ENCODE results near the gene COX19. TPM values are rescaled to one million over a fixed set of nuclear protein-coding genes. Genes with fewer than 3 reads are reported as not detected.

Gene COX19
- total RNA-seq, 1 donor from 2014 or later = 22.4 TPM

DNA sequence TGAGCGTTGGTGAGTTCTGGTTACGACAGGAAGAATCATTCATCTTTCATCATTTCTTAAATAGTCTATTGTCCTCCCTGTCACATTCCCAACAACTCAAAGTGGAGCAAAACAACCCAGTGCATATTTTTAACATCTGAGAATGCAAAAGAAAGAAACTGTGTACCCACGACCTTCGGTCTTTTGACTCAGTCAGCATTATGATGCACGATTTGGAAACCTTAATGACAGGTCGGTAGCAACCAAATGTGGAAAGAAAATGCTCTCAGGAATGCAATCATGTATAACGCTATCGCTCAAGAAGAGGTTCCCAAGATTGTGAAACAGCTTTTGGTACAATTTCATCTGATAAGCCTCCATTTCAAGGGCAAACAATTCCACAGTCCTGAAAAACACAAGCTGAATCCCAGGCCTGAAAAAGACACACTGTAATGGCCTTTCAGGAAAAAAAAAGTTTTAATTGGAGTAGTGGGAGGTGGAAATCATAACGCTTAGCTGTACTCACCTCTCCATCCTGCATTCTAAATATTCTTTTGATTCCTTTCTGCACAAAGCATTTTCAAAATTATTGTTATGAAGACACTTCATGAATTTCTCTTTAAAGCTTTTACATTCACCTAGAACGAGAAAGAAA is 2.6 kb downstream of the COX19 start:
- Mint-ChIP-seq H3K36me3 (ENCODE audit: low read depth) (peaks cover 44% of the 10 kb centered on the region), H3K27ac (no peak overlapping the region), H3K4me1 (peaks cover 14% of the 10 kb centered on the region), H3K4me3 (peak overlapping the region; percentile 51), H3K27me3 (no peaks in the 10 kb centered on the region), H3K9me3 (no peaks in the 10 kb centered on the region)
- no peak for DNase-seq
- intact Hi-C loops (cut with micrococcal nuclease) = loop anchor here (10.0 kb wide), 1 partner anchor 162 kb away; a partner anchor contains a TSS

DNA sequence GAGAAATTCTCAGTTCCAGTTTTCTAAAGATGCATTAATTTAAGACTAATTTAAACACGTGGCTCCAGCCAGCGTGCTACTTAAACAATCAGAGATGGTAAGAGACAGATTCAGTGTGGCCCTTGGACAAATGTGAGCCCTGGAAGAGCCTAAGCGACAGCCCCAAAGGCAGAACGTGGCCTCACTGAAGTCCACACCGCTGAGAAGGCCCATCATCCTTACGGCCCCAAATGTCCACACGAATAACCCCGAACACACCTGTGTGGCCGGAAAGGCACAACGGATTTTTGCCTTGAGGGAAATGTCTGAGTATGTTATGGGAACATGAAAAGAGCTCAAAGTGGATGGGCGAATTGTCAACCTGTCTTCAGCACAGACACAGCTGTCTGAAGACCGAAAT is 3.2 kb downstream of the COX19 start:
- H3K9me3 Mint-ChIP-seq = no peaks in the 10 kb centered on the region
- intact Hi-C loops (cut with micrococcal nuclease) = loop anchor here (10.0 kb wide), 1 partner anchor 163 kb away; a partner anchor contains a TSS
- H3K36me3 Mint-ChIP-seq (ENCODE audit: low read depth) = peaks cover 51% of the 10 kb centered on the region
- no peak for DNase-seq
- peaks cover 14% of the 10 kb centered on the region for H3K4me1 Mint-ChIP-seq
- H3K27me3 Mint-ChIP-seq = no peaks in the 10 kb centered on the region
- H3K27ac Mint-ChIP-seq = peak overlapping the region; percentile 25
- H3K4me3 Mint-ChIP-seq = no peak overlapping the region

DNA sequence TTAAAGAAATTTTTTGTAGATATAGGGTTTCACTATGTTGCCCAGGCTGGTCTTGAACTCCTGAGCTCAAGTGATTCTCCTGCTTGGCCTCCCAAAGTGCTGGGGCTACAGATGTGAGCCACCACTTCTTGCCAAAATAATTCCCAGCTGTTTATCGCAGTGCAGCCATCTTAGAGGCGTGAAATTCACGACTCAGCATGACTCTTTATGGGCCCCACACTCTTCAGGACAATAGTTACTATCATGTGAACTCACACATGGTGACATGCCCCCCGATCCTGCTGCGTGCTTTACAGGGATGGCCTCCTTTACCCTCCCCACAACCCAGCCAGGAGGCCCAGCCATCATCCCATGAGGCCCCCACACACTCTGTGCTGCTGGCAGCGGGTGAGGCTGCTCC is 4.6 kb downstream of the COX19 start:
- H3K4me1 Mint-ChIP-seq = peaks cover 18% of the 10 kb centered on the region
- intact Hi-C loops (cut with micrococcal nuclease) = loop anchor here (10.0 kb wide), 1 partner anchor 164 kb away; a partner anchor contains a TSS

DNA sequence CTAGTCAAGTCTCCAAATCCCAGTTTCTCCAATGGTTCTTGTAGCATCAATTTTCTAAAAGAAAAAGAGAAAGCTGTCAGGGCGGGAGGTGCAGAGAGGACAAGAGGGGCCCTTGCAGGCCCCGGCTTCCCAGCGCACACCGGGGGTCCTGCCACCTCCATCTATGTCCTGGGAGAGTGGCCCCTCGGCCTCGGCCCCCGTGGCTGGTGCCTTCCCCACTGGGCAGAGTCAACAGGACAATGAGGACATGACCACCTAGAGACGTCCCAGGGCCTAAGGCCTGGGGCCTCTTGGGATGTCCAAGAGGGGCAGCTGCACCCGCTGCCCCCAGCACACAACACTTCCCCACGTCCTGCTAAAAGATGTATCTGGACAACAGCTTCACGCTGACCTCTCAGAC is 5.9 kb downstream of the COX19 start:
- intact Hi-C loops (cut with micrococcal nuclease) = no loop called here
- peaks cover 15% of the 10 kb centered on the region for H3K4me1 Mint-ChIP-seq

More for the DNA sequence above, 4.6 kb downstream of the COX19 start:
- Mint-ChIP-seq H3K36me3 (ENCODE audit: low read depth) (peaks cover 53% of the 10 kb centered on the region), H3K9me3 (no peaks in the 10 kb centered on the region), H3K27ac (no peak overlapping the region), H3K27me3 (no peaks in the 10 kb centered on the region), H3K4me3 (no peak overlapping the region)
- DNase-seq = no peak

DNA sequence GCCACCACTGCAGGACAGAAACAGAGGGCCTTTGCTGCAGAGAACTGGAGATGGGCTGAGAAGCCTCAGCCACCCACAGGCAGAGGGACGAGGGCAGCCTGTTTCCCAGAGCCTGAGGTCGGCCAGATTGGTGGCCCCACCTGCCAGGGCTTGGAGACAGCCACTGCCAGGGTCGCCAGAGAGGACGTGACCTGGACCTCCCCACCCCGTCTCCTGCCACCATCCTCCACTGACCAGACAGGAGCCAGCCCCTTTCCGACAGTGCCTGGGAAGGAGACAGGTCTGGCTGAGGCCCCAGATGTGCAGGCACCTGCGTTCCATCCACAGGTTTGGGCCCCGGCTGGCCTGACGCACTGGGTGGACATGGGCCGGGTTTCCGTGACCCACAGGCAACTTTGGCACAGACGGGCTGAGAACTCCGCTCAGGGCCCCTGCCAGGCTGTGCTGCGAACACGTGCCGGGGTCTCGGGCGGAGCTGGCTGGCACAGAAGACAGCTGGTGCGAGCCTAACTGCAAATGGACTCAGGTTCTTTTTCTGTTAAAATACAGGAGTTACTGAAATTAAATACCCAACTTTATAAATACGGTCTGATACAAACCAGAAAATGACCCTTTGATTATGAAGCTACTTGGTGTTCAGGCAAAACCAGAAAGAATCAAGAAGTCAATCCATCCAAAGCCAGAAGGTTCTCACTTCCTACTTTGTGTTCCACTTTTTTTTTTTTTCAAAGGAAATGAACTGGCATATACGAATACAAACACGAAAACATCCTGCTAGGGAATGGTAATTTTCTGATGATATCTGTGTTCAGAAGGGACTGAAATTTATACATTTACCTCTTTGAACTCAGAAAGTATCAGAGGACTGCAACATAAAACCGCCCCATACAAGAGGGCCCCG is 6.9 kb downstream of the COX19 start:
- intact Hi-C loops (cut with micrococcal nuclease) = no loop called here
- peaks cover 46% of the 10 kb centered on the region for H3K36me3 Mint-ChIP-seq (ENCODE audit: low read depth)
- peaks cover 14% of the 10 kb centered on the region for H3K4me1 Mint-ChIP-seq
- no peaks in the 10 kb centered on the region for H3K9me3 Mint-ChIP-seq
- H3K4me3 Mint-ChIP-seq = no peak overlapping the region
- H3K27ac Mint-ChIP-seq = no peak overlapping the region
- peaks cover 2% of the 10 kb centered on the region for H3K27me3 Mint-ChIP-seq
- no peak for DNase-seq

More for the DNA sequence above, 5.9 kb downstream of the COX19 start:
- H3K36me3 Mint-ChIP-seq (ENCODE audit: low read depth) = peaks cover 49% of the 10 kb centered on the region
- H3K27me3 Mint-ChIP-seq = no peaks in the 10 kb centered on the region
- DNase-seq = no peak
- H3K27ac Mint-ChIP-seq = no peak overlapping the region
- no peaks in the 10 kb centered on the region for H3K9me3 Mint-ChIP-seq
- H3K4me3 Mint-ChIP-seq = no peak overlapping the region

DNA sequence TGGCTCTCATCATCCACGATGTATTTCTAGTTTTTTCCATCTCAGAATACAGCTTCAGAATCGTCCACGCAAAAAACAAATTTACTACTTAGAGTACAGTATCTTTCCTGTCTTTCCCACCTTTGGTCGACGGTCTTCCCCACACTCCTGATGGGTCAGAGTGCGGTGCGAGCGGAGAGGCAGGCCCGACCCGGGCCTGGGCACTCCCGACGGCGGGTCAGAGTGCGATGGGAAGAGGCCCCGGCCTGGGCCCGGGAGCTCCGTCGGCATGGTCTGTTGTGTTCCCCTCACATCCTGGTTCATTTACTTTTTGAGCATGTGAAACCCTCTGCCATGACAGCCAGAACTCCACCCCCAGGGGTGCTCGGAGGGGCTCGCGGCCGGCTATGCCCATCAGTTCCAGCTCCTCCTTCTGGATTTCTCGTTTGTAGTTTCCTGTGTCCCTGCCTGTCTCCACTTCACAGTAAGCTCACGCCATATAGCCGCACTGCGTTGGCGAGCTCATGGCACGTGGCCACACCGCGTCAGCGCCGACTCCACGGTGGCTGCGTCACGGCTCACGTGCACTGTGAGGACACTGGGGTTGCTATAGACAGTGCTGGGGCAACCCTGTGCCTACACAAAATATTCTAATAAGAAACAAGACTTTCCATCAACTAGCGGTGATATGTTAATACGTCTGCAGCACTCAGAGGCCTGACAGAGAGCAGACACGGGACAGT is 7.8 kb downstream of the COX19 start:
- Mint-ChIP-seq H3K4me3 (no peak overlapping the region), H3K9me3 (no peaks in the 10 kb centered on the region), H3K27me3 (peaks cover 3% of the 10 kb centered on the region), H3K27ac (no peak overlapping the region), H3K36me3 (ENCODE audit: low read depth) (peaks cover 38% of the 10 kb centered on the region), H3K4me1 (peaks cover 14% of the 10 kb centered on the region)
- DNase-seq = no peak
- intact Hi-C loops (cut with micrococcal nuclease) = no loop called here

DNA sequence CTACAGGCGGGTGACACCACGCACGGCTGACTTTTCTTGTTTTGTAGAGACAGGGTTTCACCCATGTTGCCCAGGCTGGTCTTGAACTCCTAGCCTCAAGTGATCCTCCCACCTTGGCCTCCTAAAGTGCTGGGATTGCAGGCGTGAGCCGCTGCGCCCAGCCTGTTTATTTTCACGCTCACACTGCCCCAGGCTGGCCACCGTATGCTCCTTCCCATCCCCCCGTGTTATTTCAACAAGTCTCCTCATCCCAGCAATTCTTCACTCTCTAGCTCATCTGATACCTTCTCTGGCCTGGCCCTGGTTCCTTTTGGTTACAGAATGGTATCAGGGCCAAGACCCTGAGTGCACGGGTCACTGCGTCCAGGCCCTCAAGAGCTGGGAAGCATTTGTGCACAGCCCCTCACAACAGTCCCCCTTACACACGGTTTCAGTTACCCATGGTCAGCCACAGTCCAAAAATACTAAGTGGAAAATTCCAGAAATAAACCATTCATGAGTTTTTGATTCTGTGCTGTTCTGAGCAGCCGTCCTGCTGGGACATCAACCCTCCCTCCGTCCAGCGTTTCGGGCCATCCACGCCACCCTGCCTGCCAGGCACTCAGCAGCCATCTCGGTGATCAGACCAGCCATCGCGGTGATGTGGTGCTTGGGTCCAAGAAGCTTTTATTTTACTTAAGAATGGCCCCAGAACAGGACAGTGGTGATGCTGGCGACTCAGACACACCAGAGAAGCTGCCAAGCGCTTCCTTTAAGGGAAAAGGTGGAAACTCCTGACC is 8.9 kb downstream of the COX19 start:
- no peak overlapping the region for H3K27ac Mint-ChIP-seq
- peaks cover 30% of the 10 kb centered on the region for H3K36me3 Mint-ChIP-seq (ENCODE audit: low read depth)
- H3K4me3 Mint-ChIP-seq = no peak overlapping the region
- peaks cover 11% of the 10 kb centered on the region for H3K4me1 Mint-ChIP-seq
- no peak for DNase-seq
- peaks cover 3% of the 10 kb centered on the region for H3K27me3 Mint-ChIP-seq
- H3K9me3 Mint-ChIP-seq = no peaks in the 10 kb centered on the region
- intact Hi-C loops (cut with micrococcal nuclease) = no loop called here

DNA sequence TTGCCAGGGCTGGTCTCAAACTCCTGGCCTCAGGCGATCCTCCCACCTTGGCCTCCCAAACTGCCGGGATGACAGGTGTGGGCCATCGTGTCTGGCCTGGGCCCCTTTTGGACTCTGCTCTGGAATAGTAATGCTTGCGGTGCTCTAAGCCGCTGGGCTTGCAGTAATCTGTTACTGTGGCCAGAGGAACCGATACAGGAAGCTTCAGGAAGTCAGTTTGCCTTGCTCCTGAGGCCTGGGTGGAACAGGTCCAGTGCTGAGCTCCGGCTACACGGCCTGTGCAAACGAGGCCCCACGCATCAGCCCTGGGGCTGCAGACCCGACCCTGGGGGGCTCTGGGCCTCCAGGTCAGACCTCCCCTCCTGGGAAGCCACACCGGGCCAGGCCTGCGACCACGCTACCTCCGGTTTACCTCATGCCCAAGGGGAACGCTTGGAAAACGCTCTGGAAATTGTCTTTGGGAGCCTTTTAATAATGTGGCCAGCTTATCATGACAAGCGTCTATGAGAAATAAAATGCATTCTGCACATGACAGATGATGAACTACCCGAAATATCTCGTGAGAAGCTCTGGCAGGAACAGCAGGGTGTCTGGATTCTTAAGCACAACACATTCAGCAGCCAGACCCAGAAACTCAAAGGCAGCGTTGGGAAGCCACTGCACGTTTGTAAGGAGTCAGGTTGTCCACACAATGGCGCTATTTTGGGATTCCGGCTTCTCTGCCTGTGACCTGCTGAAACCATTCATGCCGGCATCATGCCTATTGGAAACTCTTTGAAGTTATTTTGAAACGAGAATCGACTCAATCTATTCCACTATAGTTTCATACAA is 10.7 kb downstream of the COX19 start:
- H3K36me3 Mint-ChIP-seq (ENCODE audit: low read depth) = peaks cover 21% of the 10 kb centered on the region
- no peak overlapping the region for H3K27ac Mint-ChIP-seq

DNA sequence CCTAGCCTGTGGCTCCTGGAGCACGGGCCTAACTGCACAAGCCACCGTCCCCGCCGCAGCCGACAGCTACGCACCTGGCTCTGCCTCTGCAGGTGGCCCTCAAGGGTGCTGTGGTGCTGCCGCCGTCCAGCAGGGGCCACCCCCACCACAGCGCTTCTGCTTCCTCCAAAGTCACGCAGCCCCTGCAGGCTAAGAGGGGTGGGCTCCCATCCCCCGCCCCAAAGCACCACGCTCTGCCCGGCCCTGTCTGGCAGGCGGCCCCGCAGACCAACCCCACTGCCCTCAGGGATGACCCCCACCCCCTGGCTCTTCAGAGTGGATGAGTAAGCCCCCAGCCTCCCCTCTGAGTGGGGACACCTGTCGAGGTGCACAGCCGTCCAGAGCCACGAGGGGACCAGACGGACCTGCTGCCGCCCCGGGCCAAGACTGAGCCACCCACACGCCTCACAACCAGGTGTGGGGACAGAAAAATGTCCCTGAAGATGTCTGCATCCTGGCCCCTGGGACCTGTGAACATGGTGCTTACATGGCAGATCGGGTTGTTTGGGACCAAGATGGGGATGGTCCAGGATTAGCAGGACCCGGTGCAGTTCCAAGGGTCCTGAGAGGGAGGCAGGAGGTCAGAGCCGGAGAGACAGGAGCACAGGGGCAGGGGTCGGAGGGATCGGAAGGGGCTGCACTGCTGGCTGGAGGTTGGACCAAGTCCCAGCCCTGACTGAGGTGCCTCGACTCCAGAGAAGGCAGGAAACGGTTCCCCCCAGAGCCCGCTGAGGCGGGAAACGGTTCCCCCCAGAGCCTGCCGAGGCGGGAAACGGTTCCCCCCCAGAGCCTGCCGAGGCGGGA is 11.9 kb downstream of the COX19 start:
- peaks cover 3% of the 10 kb centered on the region for H3K27me3 Mint-ChIP-seq
- H3K36me3 Mint-ChIP-seq (ENCODE audit: low read depth) = peaks cover 14% of the 10 kb centered on the region
- peaks cover 6% of the 10 kb centered on the region for H3K4me1 Mint-ChIP-seq
- intact Hi-C loops (cut with micrococcal nuclease) = no loop called here
- no peak overlapping the region for H3K27ac Mint-ChIP-seq
- no peak for DNase-seq
- no peak overlapping the region for H3K4me3 Mint-ChIP-seq
- H3K9me3 Mint-ChIP-seq = no peaks in the 10 kb centered on the region

More for the DNA sequence above, 10.7 kb downstream of the COX19 start:
- peaks cover 3% of the 10 kb centered on the region for H3K27me3 Mint-ChIP-seq
- H3K4me3 Mint-ChIP-seq = no peak overlapping the region
- peaks cover 6% of the 10 kb centered on the region for H3K4me1 Mint-ChIP-seq
- no peak for DNase-seq
- H3K9me3 Mint-ChIP-seq = no peaks in the 10 kb centered on the region
- intact Hi-C loops (cut with micrococcal nuclease) = no loop called here

DNA sequence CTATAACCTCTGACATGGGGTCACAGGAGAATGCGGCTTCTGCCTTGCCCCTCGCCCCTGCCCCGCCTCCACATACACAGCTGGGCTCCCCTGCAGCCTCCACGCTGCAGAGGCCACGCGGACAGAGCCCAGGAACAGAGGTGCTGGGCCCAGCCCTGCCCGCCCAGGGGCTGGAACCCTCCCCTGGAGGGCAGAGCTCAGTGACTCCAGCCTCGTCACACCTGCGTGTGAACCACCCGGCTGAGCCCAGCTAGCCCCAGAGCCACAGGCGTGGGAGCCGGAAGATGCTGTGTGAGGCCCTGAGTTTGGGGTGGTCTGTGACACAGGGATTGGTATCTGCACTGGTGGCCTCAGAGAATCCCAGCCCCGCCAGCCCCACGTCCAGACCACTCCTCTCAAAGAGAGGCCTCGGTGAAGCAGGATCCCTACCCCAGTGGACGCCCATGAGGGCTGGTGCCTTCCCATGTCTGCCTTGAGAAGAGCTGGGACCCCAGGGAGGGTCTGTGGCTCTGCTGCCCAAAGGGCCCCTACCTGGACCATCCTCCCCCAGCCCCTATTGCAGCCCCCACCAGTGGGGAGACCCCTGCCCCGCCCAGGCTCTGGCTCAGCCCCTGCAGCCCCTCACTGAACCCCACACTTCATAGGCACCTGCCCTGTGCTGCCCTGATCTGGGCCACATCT is 12.8 kb downstream of the COX19 start:
- DNase-seq = no peak
- H3K4me1 Mint-ChIP-seq = peaks cover 5% of the 10 kb centered on the region
- no peak overlapping the region for H3K27ac Mint-ChIP-seq
- no peaks in the 10 kb centered on the region for H3K9me3 Mint-ChIP-seq
- no peak overlapping the region for H3K4me3 Mint-ChIP-seq
- peaks cover 7% of the 10 kb centered on the region for H3K36me3 Mint-ChIP-seq (ENCODE audit: low read depth)
- intact Hi-C loops (cut with micrococcal nuclease) = no loop called here
- H3K27me3 Mint-ChIP-seq = peaks cover 3% of the 10 kb centered on the region

DNA sequence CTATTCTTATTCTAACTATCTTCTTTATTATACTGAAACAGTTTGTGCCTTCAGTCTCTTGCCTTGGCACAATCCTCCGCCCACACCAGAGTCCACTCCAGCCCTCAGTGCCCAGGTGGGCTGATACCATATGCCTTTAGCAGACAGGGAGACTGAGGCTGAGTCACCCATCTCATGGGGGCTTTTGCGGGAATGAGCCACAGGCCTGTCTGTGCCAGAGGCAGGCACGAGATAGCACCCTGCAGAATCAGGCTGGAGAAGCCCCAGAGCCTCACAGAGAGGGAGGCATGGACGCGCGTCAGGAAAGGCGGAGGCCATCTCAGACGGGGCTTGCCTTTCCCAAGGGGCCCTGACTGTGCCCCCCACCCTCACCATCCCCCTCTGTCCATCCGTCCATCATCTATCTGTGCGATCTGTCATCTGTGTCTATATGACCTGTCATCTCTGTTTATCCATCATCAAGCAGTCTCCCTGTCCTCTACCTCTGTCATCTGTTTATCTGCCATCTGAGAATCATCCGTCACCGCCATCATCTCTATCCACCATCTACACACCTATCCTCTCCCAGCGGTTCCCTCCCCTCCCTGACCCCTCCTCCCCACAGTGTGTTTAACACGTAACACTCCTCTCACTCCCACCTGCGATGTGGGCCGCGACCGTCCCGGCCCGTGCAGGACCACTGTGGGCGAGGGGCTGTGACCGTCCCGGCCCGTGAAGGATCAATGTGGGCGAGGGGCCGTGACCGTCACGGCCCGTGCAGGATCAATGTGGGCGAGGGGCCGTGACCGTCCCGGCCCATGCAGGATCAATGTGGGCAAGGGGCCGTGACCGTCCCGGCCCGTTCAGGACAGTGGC is 13.6 kb downstream of the COX19 start:
- Mint-ChIP-seq H3K36me3 (ENCODE audit: low read depth) (peaks cover 1% of the 10 kb centered on the region), H3K4me1 (peaks cover 5% of the 10 kb centered on the region), H3K9me3 (no peaks in the 10 kb centered on the region), H3K27me3 (peaks cover 3% of the 10 kb centered on the region), H3K27ac (no peak overlapping the region), H3K4me3 (no peak overlapping the region)
- intact Hi-C loops (cut with micrococcal nuclease) = no loop called here
- no peak for DNase-seq
